GM21360 (cell line): ENCODE measurements around the gene SLC25A21.
"Not testable (repeated sequence)": the region's sequence is repeated elsewhere in the genome, so short reads cannot be mapped to it uniquely, and the experiment has no call there.

ENCODE experiments used
- ATAC-seq: cut with Tn5 transposase; IDR thresholded peaks from one replicate; pipeline ENCODE4 v1.9.1; 2021; ENCODE audit warnings: mild to moderate bottlenecking, moderate library complexity; ENCODE audit not compliant: unreplicated experiment

Gene SLC25A21

DNA sequence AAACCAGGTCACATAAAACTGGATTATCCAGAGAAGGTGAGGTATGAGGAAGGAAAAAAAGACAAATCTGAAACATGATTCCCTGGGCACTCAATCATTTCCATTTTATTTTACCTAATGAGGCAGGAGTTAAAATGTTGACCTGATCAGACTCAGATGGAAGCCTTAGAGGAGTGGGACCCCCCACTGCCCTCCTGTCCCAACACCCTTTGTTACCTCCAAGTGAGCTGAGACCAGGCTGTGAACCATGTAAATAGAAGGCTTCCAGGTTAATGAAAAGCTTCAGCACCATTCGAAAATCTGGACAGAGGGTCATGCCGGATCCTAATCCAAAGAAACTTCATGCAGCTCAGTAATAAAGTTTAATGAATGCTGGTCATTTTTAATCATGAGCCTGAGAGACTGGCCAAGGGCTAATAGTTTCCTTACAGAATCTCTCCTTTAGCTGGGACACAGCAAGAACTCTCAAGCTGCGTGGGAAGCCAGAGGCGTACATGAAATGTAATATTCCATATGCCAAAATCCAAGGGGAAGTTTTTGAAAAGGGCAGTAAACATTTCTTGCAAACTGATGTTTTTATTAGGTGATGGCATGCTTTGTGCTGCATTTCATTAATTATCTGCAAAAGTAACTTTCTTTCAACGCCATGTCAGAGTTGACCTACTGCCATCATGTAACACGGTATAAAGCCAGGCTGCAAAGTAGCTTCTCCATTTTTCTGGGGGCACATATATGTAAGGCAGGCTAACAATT is 327.8 kb downstream of the SLC25A21 start:
- ATAC-seq, result no peak

DNA sequence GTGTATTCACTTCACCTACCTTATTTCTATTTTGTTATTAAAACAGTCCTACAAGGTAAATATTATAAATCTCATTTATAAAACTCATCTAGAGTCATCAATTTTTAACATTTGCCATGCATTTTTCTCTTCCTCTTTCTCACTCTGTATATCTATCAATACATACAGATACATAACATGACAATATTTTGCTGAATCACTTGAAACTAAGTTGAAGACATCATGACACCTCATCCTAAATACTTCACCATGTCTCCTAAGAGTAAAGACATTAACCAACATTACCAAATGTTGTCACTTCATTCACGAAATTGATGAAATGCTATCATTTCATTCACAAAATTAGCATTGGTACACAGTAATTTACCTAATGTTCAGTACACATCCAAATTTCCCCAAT is 329.0 kb downstream of the SLC25A21 start:
- ATAC-seq, result no peak

DNA sequence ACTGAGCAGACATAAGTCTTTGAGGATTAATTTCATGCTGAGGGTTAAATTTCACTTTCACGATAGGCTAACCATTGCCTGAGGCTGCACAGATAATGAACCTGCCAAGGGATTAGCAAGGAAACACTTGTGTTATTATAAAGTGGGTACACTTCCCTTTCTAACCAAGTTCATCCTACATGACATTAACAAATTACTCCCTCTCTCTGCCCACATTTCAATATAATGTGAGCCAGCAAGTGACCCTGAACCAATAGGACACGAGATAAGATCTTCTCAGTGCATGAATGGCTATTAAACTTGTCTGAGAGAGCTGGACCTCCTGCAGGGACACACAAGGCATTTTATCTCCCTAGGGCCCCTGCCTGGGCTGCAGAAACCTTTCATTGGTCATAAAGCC is 337.3 kb downstream of the SLC25A21 start:
- no peak for ATAC-seq

DNA sequence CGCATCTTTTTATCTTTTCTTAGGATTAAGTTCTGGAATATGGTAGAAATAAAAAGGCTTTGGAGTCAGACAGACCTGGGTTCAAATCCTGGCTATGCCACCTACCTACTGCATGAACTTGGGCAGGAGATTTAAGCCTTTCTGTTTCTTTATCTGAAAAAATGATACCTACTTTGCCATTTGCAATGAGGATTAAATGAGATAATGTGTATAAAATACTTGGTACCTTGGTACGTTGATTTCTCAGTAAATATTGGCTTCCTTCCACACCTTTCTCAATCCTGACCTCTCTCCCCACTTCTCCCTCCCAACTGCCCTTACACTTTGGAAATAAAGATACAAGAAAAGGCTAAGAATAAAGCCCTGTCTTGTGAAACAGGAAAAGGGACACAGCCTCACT is 338.1 kb downstream of the SLC25A21 start:
- no peak for ATAC-seq

DNA sequence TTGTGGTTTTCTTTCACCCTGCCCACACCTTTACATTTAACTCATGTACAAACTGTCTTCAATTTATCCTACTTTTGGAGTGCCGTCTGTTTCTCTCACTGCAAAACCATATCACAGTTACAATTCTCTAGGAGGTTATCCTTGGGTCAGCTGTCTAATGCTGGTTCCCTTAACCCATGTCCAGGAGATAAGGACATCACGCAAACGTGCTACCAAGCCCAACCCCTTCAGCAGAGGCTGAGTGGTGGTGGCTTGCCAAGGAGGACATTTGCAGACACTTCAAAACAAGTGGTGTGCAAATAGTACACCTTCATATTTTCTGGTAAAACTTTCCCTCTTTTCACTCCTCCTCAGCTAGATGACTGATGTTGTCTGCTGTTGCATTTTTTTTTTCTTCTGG is 342.9 kb downstream of the SLC25A21 start:
- no peak for ATAC-seq

DNA sequence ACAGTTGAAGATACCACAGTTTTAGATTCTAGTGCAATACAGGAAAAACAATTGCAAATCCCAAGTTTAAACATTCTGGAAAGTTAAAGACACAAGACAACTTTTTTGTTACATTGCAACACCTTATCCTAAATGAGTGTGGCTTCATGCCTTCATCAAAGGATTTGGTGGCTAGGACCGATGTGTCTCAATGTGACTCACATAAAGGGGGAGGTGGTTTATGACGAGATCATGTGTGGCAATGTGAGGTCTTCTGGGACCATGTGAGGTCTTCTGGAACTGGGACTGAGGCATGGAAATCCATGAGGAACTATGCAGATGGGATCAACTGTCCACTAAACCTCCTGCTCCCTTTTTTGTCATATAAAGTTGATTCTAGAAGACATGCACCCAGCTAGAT is 344.5 kb downstream of the SLC25A21 start:
- no peak for ATAC-seq

DNA sequence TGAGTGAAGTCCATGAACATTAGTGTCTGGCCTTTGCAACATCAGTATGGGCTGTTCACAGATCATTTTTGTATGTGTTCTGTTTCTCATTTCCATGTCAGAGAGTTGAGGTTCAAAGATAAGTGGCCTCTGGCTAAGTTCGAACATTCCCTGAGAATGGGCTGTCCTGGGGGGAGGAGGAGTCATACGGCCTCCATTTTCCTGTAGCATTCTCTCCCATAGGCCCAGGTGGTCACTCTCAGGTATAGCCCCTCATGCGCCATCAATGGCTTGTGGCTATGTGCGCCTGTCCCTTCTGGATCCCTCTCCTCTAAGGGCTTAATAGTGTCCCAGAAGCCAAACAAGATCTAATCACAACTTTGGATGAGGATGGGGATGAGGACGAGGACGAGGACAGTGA is 345.8 kb downstream of the SLC25A21 start:
- no peak for ATAC-seq

DNA sequence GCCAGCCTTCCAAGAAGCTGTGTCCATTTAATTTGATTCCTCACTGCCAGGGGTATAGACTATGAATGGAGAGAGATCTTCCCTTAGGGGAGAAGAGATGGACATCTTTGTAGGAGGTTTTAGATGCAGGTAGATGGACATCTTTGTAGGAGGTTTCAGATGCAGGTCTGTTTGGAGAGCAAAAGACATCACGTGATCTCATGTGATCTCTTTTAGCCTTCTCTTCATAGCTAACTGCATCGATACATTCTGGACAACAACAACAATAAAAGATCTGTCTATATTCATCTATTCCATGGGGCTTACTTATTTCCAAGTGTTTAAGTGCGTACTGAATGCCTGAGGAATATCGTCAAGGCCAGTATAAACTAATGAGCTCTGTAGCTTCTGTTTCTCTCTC is 347.6 kb downstream of the SLC25A21 start:
- ATAC-seq, result no peak

DNA sequence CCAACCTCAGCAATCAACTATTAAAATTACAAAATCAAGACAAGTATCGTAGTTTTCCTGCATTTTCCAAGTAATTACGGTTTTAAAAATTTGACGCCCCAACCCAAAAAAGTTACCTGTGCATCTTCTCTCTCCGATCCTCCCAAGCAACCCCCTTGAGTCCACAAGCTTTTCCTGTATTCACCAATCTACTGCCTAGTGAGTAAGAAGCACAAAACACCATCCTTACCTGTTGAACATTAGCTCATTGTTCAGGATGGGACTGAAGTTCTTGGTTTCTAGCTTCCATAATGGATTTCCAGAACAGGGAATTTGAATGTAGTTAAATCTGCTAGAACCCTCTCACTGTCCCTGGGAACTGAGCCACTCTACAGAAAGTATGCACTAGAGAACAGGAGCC is 348.8 kb downstream of the SLC25A21 start:
- ATAC-seq, result no peak

DNA sequence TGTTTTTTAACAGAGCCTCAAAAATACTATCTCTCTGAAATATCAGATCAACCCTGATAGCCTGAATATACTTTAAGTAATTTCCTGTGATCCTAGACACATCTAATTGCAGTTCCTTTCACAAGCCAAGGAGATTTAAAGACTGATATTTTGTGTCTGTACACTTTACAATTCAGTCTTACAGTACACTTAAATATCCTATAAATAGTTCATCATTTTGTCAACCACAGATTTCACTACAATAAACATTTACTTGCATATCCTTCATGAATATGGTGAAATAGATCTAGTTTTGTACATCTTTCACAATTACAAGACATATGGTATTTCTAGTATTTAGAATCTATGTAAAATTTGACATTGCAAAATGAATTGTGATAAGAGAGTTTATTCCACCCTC is 349.7 kb downstream of the SLC25A21 start:
- no peak for ATAC-seq

DNA sequence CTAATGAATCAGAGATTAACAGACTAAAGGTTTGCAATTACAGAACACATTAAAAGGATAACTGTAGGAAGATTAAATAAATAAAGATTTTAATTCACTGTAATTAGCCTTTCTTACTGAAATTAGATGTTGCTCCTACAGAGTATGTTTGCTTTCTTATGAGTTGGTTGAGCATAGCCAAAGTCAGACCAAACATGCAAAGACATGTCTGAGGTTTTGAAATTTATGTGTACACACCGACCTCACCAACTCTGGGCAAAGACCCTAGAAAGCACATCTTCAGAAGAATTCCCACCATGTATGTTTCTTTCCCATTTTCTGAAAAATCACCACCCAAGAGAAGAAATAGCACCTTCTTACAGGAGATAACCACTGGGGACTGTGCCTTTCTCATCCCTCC is 351.5 kb downstream of the SLC25A21 start:
- no peak for ATAC-seq

DNA sequence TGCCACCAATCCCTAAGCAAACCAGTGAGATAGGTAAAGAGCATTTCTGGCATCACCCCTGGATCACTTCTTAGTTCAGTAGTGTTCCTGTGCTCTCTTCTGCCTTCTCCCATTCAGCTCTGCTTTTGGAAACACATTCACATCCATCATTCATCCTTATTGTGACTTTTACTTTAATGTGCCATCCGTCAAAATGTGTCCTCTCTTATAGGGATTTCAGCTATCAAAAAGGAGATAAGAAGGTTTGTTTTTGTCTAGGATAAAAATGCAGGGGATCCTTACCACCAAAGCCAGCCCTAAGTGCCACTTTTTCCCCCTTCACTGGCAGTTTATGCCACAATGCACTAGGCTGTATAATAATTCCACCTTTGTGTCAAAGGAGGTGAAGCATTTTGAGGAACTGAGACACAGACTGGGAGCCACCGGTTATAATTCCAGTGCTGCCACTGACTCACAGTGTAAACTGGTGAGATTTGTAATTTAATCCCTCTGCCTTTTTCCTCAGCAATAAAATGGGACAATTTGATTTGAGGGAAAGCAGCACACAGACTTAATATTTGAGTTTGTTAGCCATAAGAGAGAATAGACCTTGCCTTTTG is 352.2 kb downstream of the SLC25A21 start:
- no peak for ATAC-seq

DNA sequence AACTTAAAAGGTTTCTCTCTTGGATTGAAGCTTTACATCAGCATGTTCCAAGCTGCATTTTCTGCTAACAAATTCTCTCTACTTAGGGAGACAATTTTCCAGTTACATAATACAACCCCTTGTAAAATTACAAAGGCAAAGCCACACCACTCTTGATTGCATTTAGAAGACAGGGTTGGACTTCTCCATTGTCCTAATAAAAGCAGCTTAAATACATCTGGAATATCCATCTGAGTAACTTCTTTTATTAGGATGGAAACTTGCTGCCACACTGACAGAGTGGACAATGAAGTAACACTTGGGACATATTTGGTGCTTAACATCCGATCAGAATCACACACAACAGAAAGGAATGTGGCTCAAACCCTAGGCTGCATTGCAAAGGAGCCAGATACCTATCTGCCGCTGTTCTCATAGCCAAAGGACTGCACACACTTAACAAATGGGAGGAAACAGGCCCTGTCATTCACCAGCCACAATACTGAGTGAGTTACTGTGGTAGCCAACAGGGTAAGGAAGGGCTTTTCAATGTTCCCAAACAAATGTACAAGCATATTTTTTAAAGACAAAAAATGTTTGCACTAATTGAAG is 353.5 kb downstream of the SLC25A21 start:
- ATAC-seq, result no peak

DNA sequence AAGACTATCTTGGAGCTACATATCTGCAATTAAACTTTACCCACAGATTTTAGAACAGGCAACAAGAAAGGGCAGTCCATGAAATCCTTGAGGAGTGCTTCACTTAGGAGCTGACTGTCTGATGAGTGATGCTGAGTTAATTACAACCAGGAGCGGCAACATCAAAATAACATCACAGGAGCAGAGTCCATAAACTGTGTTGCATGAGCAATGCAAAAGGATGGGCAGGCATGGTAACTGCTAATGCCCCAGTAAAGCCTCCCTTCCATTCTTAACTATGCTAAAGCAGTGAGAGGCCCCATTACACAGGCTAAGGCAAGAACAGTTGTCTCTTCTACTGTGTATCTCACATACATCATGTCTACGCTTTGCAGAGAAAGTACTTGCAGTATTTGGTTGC is 354.2 kb downstream of the SLC25A21 start:
- ATAC-seq, result no peak

DNA sequence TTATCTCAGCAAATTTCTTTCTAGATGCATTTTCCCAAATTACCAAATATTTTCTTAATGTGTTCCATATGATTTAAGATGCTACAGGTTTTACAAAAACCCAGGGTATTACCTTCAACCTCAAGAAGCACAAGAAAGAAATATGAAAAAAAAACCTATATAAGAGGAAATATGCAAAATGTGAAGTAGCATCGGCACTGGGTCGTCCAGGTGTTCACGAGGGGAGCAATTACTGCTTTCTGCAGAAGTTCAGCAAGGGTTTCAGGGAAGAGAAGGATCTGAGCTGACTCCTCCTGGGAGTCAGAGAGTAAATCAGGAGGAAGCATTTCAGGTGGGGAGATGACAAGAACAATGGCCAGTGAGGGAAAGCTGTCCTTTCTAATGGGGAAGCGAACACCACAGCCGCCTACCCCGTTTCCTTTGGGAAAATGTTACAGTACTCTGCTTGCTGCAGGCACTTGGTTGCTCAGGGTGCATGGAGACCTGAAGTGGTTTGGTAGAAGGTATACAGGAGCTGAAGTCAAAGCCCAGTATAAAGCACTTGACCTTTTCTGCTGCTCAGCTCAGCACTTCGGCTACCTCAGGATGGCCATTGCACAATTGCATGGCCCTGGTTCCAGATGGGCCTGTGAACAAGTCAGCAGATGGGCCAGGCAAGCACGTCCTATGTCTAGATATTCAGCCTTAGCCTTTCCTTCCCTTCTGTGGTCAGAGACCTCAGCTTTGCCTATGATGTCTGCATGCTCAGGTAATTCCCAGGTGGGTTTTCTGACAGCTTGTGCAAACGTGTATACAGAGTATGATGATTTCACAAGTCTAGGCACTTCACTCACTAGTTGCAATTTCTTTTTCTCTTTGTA is 355.1 kb downstream of the SLC25A21 start:
- no peak for ATAC-seq

DNA sequence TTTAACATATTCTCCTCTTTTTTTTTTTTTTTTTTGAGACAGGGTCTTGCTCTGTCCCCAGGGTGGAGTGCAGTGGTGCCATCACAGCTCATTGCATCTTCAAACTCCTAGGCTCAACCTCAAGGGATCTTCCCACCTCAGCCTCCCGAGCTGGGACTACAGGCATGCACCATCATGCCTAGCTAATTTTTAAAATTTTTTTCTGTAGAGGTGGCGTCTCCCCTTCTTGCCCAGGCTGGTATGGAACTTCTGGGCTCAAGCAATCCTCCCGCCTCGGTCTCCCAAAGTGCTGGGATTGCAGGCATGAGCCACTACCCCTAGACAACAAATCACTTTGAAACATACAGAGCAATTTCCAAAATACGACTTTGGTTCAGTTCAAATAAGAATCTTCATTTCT is 355.9 kb downstream of the SLC25A21 start:
- no peak for ATAC-seq

DNA sequence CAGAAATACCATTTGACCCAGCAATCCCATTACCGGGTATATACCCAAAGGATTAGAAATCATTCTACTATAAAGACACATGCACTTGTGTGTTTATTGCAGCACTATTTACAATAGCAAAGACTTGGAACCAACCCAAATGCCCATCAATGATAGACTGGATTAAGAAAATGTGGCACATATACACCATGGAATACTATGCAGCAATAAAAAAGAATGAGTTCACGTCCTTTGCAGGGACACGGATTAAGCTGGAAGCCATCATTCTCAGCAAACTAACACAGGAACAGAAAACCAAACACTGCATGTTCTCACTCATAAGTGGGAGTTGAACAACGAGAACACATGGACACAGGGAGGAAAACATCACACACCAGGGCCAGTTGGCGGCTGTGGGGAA is 357.6 kb downstream of the SLC25A21 start:
- ATAC-seq, result not testable (repeated sequence)

DNA sequence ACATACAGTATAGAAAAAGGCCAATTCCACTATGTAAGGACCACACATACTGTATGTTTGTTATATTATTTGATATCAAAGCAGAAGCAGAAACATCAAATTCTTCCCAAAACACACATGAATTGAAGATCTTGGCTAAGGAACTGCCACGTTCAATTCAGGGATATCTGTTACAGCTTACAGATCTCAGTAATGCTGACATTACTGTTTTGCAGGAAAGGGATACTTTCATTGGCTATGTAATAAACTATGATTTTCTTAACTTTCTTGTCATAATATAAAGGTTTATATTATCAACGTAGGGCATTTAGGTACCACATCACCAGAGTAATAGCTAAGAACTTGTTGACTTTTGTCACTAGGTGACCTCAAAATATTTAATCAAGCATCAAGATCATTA is 362.2 kb downstream of the SLC25A21 start:
- ATAC-seq, result no peak

DNA sequence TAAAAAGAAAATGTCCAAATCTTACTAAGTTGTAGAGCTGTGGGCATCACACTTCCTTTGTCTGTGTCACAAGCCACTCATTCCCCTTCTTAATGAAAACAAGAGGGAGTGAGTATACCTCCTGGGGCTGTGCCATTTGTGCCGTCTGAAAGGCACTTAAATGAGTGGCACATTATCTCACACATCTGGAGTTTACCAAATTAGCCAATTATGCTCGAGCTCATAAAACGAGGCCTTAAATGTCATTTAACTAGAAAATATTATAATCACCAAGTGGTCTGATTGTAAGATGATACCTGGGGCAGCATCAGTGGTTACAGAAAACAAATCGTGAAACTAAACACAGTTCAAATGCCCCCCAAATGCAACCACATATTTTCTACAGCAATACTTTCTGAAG is 364.7 kb downstream of the SLC25A21 start:
- ATAC-seq, result no peak

DNA sequence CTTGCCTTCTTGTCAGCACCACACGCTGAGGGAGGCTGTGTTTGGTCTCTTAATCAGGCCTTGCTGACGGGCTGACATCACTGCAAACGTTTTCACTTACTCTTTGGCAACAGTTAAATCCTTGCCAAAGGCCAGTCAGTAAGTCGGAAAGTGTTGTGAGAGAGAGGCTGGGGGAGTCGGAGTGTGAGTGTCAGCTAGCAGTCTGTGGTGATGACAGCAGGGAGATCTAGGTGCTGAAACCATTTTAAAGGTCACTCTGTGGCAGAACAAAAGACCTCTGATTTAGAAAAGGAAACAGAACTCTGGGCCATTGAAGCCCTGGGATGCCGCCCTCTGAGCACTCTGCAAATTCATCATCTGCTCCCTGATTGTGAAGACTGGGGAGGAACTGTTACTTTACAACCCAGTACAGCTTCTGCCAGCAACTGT is 367.3 kb downstream of the SLC25A21 start:
- ATAC-seq, result no peak

DNA sequence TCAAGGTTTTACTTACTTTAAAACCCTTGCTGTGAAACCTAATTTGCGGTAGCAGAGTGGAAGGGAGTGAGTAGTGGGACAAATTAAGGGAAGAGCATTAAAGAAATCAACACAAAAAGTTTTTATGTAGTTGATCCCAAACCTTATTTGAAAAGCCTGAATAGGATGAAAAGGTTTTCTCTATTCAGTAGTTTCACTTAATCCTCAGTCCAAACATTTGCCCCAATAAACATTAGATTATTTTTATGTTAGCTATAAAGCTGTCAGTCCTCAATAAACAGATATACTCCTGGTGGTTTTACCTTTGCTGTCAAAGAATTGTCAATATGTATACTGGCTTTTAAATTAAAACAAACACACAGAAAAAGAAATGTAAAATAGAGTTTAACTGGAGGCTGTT is 374.8 kb downstream of the SLC25A21 start:
- ATAC-seq, result no peak

DNA sequence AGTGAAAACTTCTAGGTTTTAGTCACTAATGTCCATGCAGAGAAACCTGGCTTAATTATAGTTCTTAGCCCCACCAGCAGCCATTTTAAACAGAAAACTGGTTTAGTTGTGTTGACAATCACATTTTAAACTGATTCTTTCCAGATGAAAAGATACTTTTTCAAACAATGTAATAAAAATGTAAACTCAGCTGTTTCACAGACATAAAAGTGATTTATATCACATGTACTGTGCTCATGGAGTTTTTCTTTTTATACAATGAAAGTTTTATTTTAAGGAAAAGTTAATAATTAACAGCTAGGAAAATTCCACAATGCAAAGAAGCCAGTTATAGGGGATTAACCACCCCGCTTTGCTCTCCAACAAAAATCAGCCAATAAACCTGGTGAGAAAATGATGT is 381.0 kb downstream of the SLC25A21 start:
- no peak for ATAC-seq
